H1 (cell line): ENCODE results near the gene TNRC6B. TPM values are rescaled to one million over a fixed set of nuclear protein-coding genes. Genes with fewer than 3 reads are reported as not detected.

Experiments used
- CTCF ChIA-PET: fragments of 300-600 bp; sonication (Branson Sonifier 250); formaldehyde crosslinking; loops from one replicate; lab custom pipeline; 2021; ENCODE audit not compliant: partially characterized antibody; lab: Charles Lee
- POLR2A ChIA-PET: fragments of 300-600 bp; sonication (Branson Sonifier 250); formaldehyde crosslinking; loops from one replicate; lab custom pipeline; 2021; ENCODE audit warnings: inconsistent platforms; ENCODE audit not compliant: partially characterized antibody; lab: Charles Lee
- DNase-seq, 2 experiments: peaks; one replicate each; pipeline versions ENCODE4 v3.0.0 to v3.0.0-alpha.2; 2010 to 2022; ENCODE audit warnings: low spot score in 2 of 2, low read depth in 1 of 2, mixed read lengths in 1 of 2
- FAIRE-seq: peaks from 2 replicates; lab custom pipeline; 2011; peaks lifted over from hg19 to GRCh38; lab: Jason Lieb, UNC
- H2AFZ ChIP-seq: 2 replicates; pipeline ENCODE4 v1.8.1; 2012; ENCODE audit warnings: low read length, inconsistent platforms
- H2AK5ac ChIP-seq: 2 replicates; pipeline ENCODE4 v1.6.1; 2013; ENCODE audit warnings: low read depth, low read length
- H2BK120ac ChIP-seq: replicated peaks from 2 replicates; pipeline ENCODE3; 2013; ENCODE audit warnings: low read depth, low read length, inconsistent platforms
- H2BK12ac ChIP-seq: 2 replicates; pipeline ENCODE4 v1.6.1; 2013; ENCODE audit warnings: low read depth, low read length
- H2BK15ac ChIP-seq: 2 replicates; pipeline ENCODE4 v1.6.1; 2013; ENCODE audit warnings: low read length
- H2BK20ac ChIP-seq: 2 replicates; pipeline ENCODE4 v1.6.1; 2013; ENCODE audit warnings: low read length
- H2BK5ac ChIP-seq: 2 replicates; pipeline ENCODE4 v1.6.1; 2013; ENCODE audit warnings: low read depth, low read length
- H3K14ac ChIP-seq: 2 replicates; pipeline ENCODE4 v1.6.1; 2013; ENCODE audit warnings: inconsistent platforms; ENCODE audit not compliant: insufficient read length
- H3K18ac ChIP-seq: 2 replicates; pipeline ENCODE4 v1.6.1; 2013; ENCODE audit warnings: low read length; ENCODE audit errors: extremely low read depth
- H3K23ac ChIP-seq: 2 replicates; pipeline ENCODE4 v1.6.1; 2013; ENCODE audit warnings: inconsistent platforms; ENCODE audit not compliant: insufficient read length
- H3K23me2 ChIP-seq: 2 replicates; pipeline ENCODE4 v1.6.1; 2013; ENCODE audit warnings: low read depth, low read length
- H3K27ac ChIP-seq: 2 replicates; pipeline ENCODE4 v1.6.1; 2011; ENCODE audit warnings: low read depth, low read length, inconsistent platforms
- H3K27me3 ChIP-seq, 4 experiments: replicated peaks in 1 of 4; 1 replicate in 1 of 4; 2 replicates in 3 of 4; pipeline versions ENCODE4 v1.6.1 to v1.8.1; 2011 to 2013; ENCODE audit warnings: low read length in 3 of 4, mild to moderate bottlenecking in 3 of 4, inconsistent platforms in 2 of 4, mixed read lengths in 2 of 4, moderate library complexity in 1 of 4; ENCODE audit not compliant: control insufficient read depth in 3 of 4, insufficient read depth in 3 of 4; ENCODE audit errors: extremely low read depth in 1 of 4
- H3K36me3 ChIP-seq, 4 experiments: 2 replicates each; pipeline versions ENCODE4 v1.6.1 to v1.8.1; 2011 to 2013; ENCODE audit warnings: mild to moderate bottlenecking in 4 of 4, low read length in 3 of 4, moderate library complexity in 2 of 4, control low read depth in 1 of 4, inconsistent platforms in 1 of 4; ENCODE audit not compliant: insufficient read depth in 4 of 4, control insufficient read depth in 2 of 4
- H3K4ac ChIP-seq: replicated peaks from 2 replicates; pipeline ENCODE3; 2013; ENCODE audit warnings: low read length, low read depth, mixed read lengths, inconsistent platforms; ENCODE audit not compliant: insufficient read length
- H3K4me1 ChIP-seq, 4 experiments: replicated peaks in 1 of 4; 1 replicate in 1 of 4; 2 replicates in 3 of 4; pipeline versions ENCODE4 v1.6.1 to v1.8.1; 2011 to 2013; ENCODE audit warnings: low read length in 3 of 4, inconsistent platforms in 2 of 4, mixed read lengths in 1 of 4; ENCODE audit not compliant: insufficient read depth in 4 of 4, control insufficient read depth in 3 of 4
- H3K4me2 ChIP-seq, 2 experiments: 2 replicates each; pipeline versions ENCODE4 v1.6.1 to v1.8.1; 2011 to 2013; ENCODE audit warnings: low read depth in 2 of 2, low read length in 2 of 2, control low read depth in 1 of 2, inconsistent platforms in 1 of 2, mild to moderate bottlenecking in 1 of 2; ENCODE audit not compliant: insufficient read depth in 1 of 2
- H3K4me3 ChIP-seq, 4 experiments: fragments of 200-600, 300-600 bp in 1 of 4; sonication (generic), shearing (Covaris generic), sonication (Bioruptor Twin) in 1 of 4; 2 replicates each; pipeline versions ENCODE4 v1.5.1 to v1.8.1; 2011 to 2016; ENCODE audit warnings: low read length in 4 of 4, low read depth in 3 of 4, control low read depth in 2 of 4, inconsistent platforms in 2 of 4, mild to moderate bottlenecking in 2 of 4, mixed read lengths in 1 of 4, moderate library complexity in 1 of 4; ENCODE audit not compliant: insufficient read depth in 2 of 4; ENCODE audit errors: extremely low read depth in 1 of 4
- H3K56ac ChIP-seq: replicated peaks from 2 replicates; pipeline ENCODE3; 2013; ENCODE audit warnings: low read depth, mild to moderate bottlenecking, mixed read lengths, low read length, inconsistent platforms; ENCODE audit not compliant: insufficient read length
- H3K79me1 ChIP-seq: 2 replicates; pipeline ENCODE4 v1.6.1; 2013; ENCODE audit warnings: low read depth, low read length, control low read depth
- H3K79me2 ChIP-seq, 2 experiments: 2 replicates each; pipeline versions ENCODE4 v1.6.1 to v1.8.1; 2012 to 2013; ENCODE audit warnings: low read length in 2 of 2, mild to moderate bottlenecking in 2 of 2, inconsistent platforms in 1 of 2; ENCODE audit not compliant: insufficient read depth in 2 of 2, control insufficient read depth in 1 of 2
- H3K9ac ChIP-seq, 4 experiments: replicated peaks in 1 of 4; 1 replicate in 1 of 4; 2 replicates in 3 of 4; pipeline versions ENCODE4 v1.6.1 to v1.8.1; 2011 to 2013; ENCODE audit warnings: low read depth in 3 of 4, low read length in 3 of 4, control low read depth in 2 of 4, mild to moderate bottlenecking in 2 of 4, moderate library complexity in 2 of 4, inconsistent platforms in 1 of 4; ENCODE audit errors: extremely low read depth in 1 of 4
- H3K9me3 ChIP-seq, 2 experiments: 2 replicates each; pipeline versions ENCODE4 v1.6.1 to v1.8.1; 2012 to 2013; ENCODE audit warnings: mild to moderate bottlenecking in 2 of 2, moderate library complexity in 2 of 2, control low read depth in 1 of 2, inconsistent platforms in 1 of 2, low read depth in 1 of 2, low read length in 1 of 2, mixed read lengths in 1 of 2; ENCODE audit not compliant: insufficient read depth in 2 of 2
- H4K20me1 ChIP-seq, 2 experiments: replicated peaks in 1 of 2; 2 replicates each; pipeline versions ENCODE3 to v1.8.1; 2011 to 2013; ENCODE audit warnings: inconsistent platforms in 2 of 2, low read length in 2 of 2, mild to moderate bottlenecking in 1 of 2; ENCODE audit not compliant: insufficient read depth in 2 of 2, control insufficient read depth in 1 of 2
- H4K5ac ChIP-seq: 2 replicates; pipeline ENCODE4 v1.6.1; 2013; ENCODE audit warnings: low read length, low read depth, mixed read lengths, inconsistent platforms; ENCODE audit not compliant: insufficient read length
- H4K8ac ChIP-seq: 2 replicates; pipeline ENCODE4 v1.8.0; 2013; ENCODE audit warnings: mild to moderate bottlenecking, moderate library complexity, low read length, inconsistent platforms; ENCODE audit not compliant: insufficient read depth; ENCODE audit errors: extremely low read depth
- H4K91ac ChIP-seq: replicated peaks from 2 replicates; pipeline ENCODE3; 2013; ENCODE audit warnings: low read length, mixed read lengths, inconsistent platforms; ENCODE audit not compliant: insufficient read length
- ASH2L ChIP-seq: fragments of 200-600, 300-600 bp; sonication (generic); IDR thresholded peaks from one replicate; pipeline ENCODE4 v1.7.1; 2017; ENCODE audit warnings: low read length
- BCL11A ChIP-seq, 2 experiments: IDR thresholded peaks; one replicate each; pipeline ENCODE4 v1.6.1; 2011; ENCODE audit warnings: low read depth in 2 of 2, low read length in 2 of 2, mild to moderate bottlenecking in 2 of 2
- CBX5 ChIP-seq: fragments of 300-800, 300-1000 bp; sonication (generic); IDR thresholded peaks from 2 replicates; pipeline ENCODE4 v1.7.1; 2016; ENCODE audit warnings: antibody characterized with exemption, low read length, low read depth
- CHD1 ChIP-seq: IDR thresholded peaks from 2 replicates; pipeline ENCODE4 v1.6.1; 2012; ENCODE audit warnings: low read depth, low read length, improper control_type of control experiment
- CTBP2 ChIP-seq: IDR thresholded peaks from 2 replicates; pipeline ENCODE4 v1.7.0; 2011; ENCODE audit warnings: borderline replicate concordance, mild to moderate bottlenecking, moderate library complexity, mixed read lengths, low read length; ENCODE audit not compliant: insufficient read depth, insufficient read length
- GABPA ChIP-seq: IDR thresholded peaks from 2 replicates; pipeline ENCODE4 v1.6.1; 2011; ENCODE audit warnings: mild to moderate bottlenecking, low read length, moderate library complexity, borderline replicate concordance; ENCODE audit not compliant: insufficient read depth
- HDAC6 ChIP-seq: IDR thresholded peaks from one replicate; pipeline ENCODE4 v1.7.1; 2012; ENCODE audit warnings: low read depth, mild to moderate bottlenecking, inconsistent platforms, low read length, moderate library complexity
- KDM1A ChIP-seq: fragments of 200-600, 300-600 bp; sonication (generic); IDR thresholded peaks from 2 replicates; pipeline ENCODE4 v1.7.1; 2016; ENCODE audit warnings: mild to moderate bottlenecking, low read length, borderline replicate concordance
- RFX5 ChIP-seq: IDR thresholded peaks from 2 replicates; pipeline ENCODE4 v1.6.1; 2011; ENCODE audit warnings: low read depth, low read length, improper control_type of control experiment, borderline replicate concordance
- SP2 ChIP-seq: IDR thresholded peaks from 2 replicates; pipeline ENCODE4 v1.6.1; 2012; ENCODE audit warnings: mild to moderate bottlenecking, low read length, inconsistent platforms
- TAF7 ChIP-seq: optimal IDR thresholded peaks from 2 replicates; pipeline ENCODE3; 2011; ENCODE audit warnings: low read depth, mild to moderate bottlenecking, inconsistent platforms, low read length, moderate library complexity, borderline replicate concordance
- TBP ChIP-seq: IDR thresholded peaks from 2 replicates; pipeline ENCODE4 v1.6.1; 2011; ENCODE audit warnings: low read depth, low read length, improper control_type of control experiment
- WGBS, 2 experiments: shearing (Covaris generic) in 1 of 2; methylation state at CpG; one replicate each; pipeline versions ENCODE4 v1.1.6 to v1.1.7; 2013 to 2015; ENCODE audit warnings: low lambda C conversion rate in 2 of 2, mixed read lengths in 2 of 2, inconsistent platforms in 1 of 2, low coverage in 1 of 2, missing lambda C conversion rate in 1 of 2; ENCODE audit not compliant: insufficient replicate concordance in 2 of 2, insufficient coverage in 1 of 2, insufficient read length in 1 of 2; ENCODE audit errors: extremely low coverage in 1 of 2, missing lambda C conversion rate in 1 of 2; 5-methylcytosine and 5-hydroxymethylcytosine counted together
- polyA plus RNA-seq, 7 experiments: library from polyadenylated mRNA; depleted of rRNA in 3 of 7; stranded (reverse) in 5 of 7; unstranded in 2 of 7; fragments of >200 nt in 5 of 7; fragments of 200-250 nt in 2 of 7; gene quantifications; 1 replicate in 5 of 7; 2 replicates in 1 of 7; 4 replicates in 1 of 7; pipeline versions ENCODE4 v1.2.1 to v1.2.3, GENCODE V29; 2011 to 2013; ENCODE audit warnings: missing spikeins in 2 of 7, mixed read lengths in 2 of 7
- total RNA-seq: library from RNA; stranded (reverse); fragmentation: NEBNext Ultra II Directional; extraction: Animal tissue kit (Norgen Biotek cat#: 25700); gene quantifications from 2 replicates; pipeline ENCODE4 v1.2.1, GENCODE V29; 2021
- TF ChIP-seq, protein P1 (sequence below): IDR thresholded peaks from 2 replicates; pipeline ENCODE4 v1.6.1; 2012; ENCODE audit warnings: inconsistent platforms

TNRC6B gene
- total and polyA plus RNA-seq, 2 of the 8 experiments (the other 6 are each of a cell fraction or from before 2014, with no cell fraction given): 12.5 to 48.9 TPM

DNA sequence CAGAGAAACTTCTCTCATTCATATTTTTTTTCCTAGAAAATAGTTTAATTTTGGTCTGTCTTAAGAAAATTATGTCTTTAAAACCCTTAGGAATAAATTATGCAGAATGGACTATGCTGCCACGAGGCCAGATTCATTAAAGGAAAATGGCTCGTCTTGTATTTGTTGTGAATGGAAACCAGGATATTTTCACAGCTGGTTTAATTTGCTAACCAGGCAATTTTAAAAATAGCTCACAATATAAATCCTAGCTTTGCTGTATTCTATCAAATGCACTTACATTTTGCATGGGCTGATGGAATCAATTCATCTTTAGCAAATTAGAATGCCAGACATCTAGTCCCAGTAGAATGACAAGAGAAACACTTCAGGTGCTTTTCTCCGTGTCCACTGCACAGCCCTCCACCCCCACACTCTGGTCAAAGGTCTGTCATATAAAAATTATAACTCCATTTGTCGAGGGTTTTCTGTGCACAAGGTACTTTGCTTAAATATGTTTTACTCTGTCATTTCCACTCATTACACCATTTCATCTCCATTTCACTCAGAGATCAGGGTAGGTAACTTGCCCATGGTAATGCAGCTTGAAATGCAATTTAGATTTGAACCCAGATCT, 20.3 kb upstream of the TNRC6B start:
- WGBS, 2 experiments: 89% methylated on average over 4 of the region's 4 CpGs; no CpG with 5 or more reads in 1 of the 2 experiments
- Histone ChIP-seq H3K4me3 (no peak overlapping the region), H3K36me3 (no peaks in the 10 kb centered on the region; a peak in 1 of 8 replicates), H3K79me2 (no peaks in the 10 kb centered on the region), H2BK20ac (no peak overlapping the region), H3K27me3 (no peaks in the 10 kb centered on the region), H3K4ac (no peak overlapping the region), H4K8ac (no peak overlapping the region), H3K18ac (no peak overlapping the region), H3K23me2 (no peaks in the 10 kb centered on the region), H2BK15ac (no peak overlapping the region), H2AK5ac (no peak overlapping the region), H2BK5ac (no peak overlapping the region), H3K9ac (no peak overlapping the region), H2AFZ (no peak overlapping the region), H3K79me1 (no peaks in the 10 kb centered on the region), H4K20me1 (no peaks in the 10 kb centered on the region), H3K9me3 (no peaks in the 10 kb centered on the region), H4K91ac (no peak overlapping the region), H2BK120ac (no peak overlapping the region), H3K4me1 (0 out of 7 replicates have a peak, but pooled peaks cover 0 to 4% (median 0%) of the 10 kb centered on the region in 4 experiments), H3K4me2 (no peak overlapping the region), H3K56ac (no peak overlapping the region), H2BK12ac (no peak overlapping the region), H4K5ac (no peak overlapping the region), H3K23ac (no peak overlapping the region), H3K14ac (no peak overlapping the region), H3K27ac (no peak overlapping the region)
- DNase-seq: no peak
- ChIA-PET POLR2A (interaction anchor here (1.2 to 1.5 kb wide), 2 partner anchors 20 to 23 kb away, joined by 3 to 4 read pairs; partner anchors contain the start of gene TNRC6B), CTCF (interaction anchor here (0.6 to 1.2 kb wide), 5 partner anchors 9 to 931 kb away, joined by 3 to 4 read pairs (median 3); no protein-coding TSS in a partner anchor)
- no peak for FAIRE-seq
- TF ChIP-seq CTBP2 (no peak), BCL11A (IDR thresholded peaks at IDR 0.05; ENCODE audit: low read depth in 2 of 2, low read length in 2 of 2) (no peak), TBP (no peak), ASH2L (no peak), KDM1A (no peak), CHD1 (no peak), GABPA (no peak), TAF7 (no peak), HDAC6 (no peak), RFX5 (no peak), CBX5 (no peak), SP2 (no peak)
- TF ChIP-seq, protein P1, sequence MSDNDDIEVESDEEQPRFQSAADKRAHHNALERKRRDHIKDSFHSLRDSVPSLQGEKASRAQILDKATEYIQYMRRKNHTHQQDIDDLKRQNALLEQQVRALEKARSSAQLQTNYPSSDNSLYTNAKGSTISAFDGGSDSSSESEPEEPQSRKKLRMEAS: no peak
